PFSK-1 (cell line): ENCODE data around the gene ATG14.

ENCODE experiments used
- FOXP2 ChIP-seq: optimal IDR thresholded peaks from 2 replicates; pipeline ENCODE3; 2011; ENCODE audit warnings: borderline replicate concordance, control low read depth, inconsistent platforms; ENCODE audit not compliant: insufficient read depth; ENCODE audit errors: extremely low read length, extremely low read depth
- POLR2AphosphoS5 ChIP-seq: IDR thresholded peaks from 2 replicates; pipeline ENCODE4 v1.6.1; 2012; ENCODE audit warnings: low read depth, mild to moderate bottlenecking, control low read depth, low read length, moderate library complexity
- REST ChIP-seq, 2 experiments: IDR thresholded peaks; 2 replicates each; pipeline versions ENCODE4 v1.6.1 to v1.8.0; 2011 to 2012; ENCODE audit warnings: low read depth in 2 of 2, low read length in 2 of 2, control low read depth in 1 of 2, inconsistent platforms in 1 of 2, mild to moderate bottlenecking in 1 of 2, moderate library complexity in 1 of 2; ENCODE audit not compliant: insufficient read depth in 1 of 2
- SIN3A ChIP-seq: IDR thresholded peaks from 2 replicates; pipeline ENCODE4 v1.6.1; 2012; ENCODE audit warnings: mild to moderate bottlenecking, low read length, moderate library complexity, borderline replicate concordance; ENCODE audit not compliant: insufficient read depth
- TAF1 ChIP-seq: IDR thresholded peaks from 2 replicates; pipeline ENCODE4 v1.6.1; 2012; ENCODE audit warnings: low read length, control low read depth, borderline replicate concordance; ENCODE audit not compliant: insufficient read depth

- TF ChIP-seq POLR2AphosphoS5 = no peak
- no peak for TF ChIP-seq TAF1
- no peak for TF ChIP-seq REST (IDR thresholded peaks at IDR 0.05; ENCODE audit: insufficient read depth in 1 of 2, low read depth in 2 of 2, low read length in 2 of 2)
- TF ChIP-seq SIN3A = no peak
- no peak for TF ChIP-seq FOXP2
Observed at GRCh38 chr14:55327179-55327578, 84.5 kb downstream of the ATG14 start.
